Stimulated activated naive CD4-positive, alpha-beta T cell (primary cell): ENCODE measurements around the gene TSR2.

ENCODE experiments used
- DNase-seq, 6 experiments: peaks; one replicate each; lab custom pipeline; 2025; lab: John Stamatoyannopoulos, UW

The TSR2 gene

GRCh38 chrX:54439960-54440871, at the start of gene TSR2:
TSS of gene TSR2 (plus strand) at chrX:54440404. CDS start at chrX:54440422, 18 bp downstream.
- peak; percentile 64 to 75 (median 68) for DNase-seq

- DNase-seq: no peak
Measured at GRCh38 chrX:54397113-54397512, 43.1 kb upstream of the TSR2 start.

- DNase-seq: no peak
Measured at GRCh38 chrX:54407266-54407665, 32.9 kb upstream of the TSR2 start.

GRCh38 chrX:54411732-54412131, 28.5 kb upstream of the TSR2 start:
- no peak for DNase-seq

GRCh38 chrX:54413753-54414152, 26.5 kb upstream of the TSR2 start:
- DNase-seq: no peak

GRCh38 chrX:54415534-54416350, 24.5 kb upstream of the TSR2 start:
- no peak for DNase-seq

GRCh38 chrX:54416965-54417364, 23.2 kb upstream of the TSR2 start:
- DNase-seq: no peak

GRCh38 chrX:54419559-54420302, 20.5 kb upstream of the TSR2 start:
- DNase-seq: no peak

- DNase-seq: no peak
Measured at GRCh38 chrX:54422168-54422567, 18.0 kb upstream of the TSR2 start.

- no peak for DNase-seq
Measured at GRCh38 chrX:54423161-54423888, 16.9 kb upstream of the TSR2 start.

GRCh38 chrX:54427837-54428424, 12.3 kb upstream of the TSR2 start:
- DNase-seq: no peak

- no peak for DNase-seq
Measured at GRCh38 chrX:54430519-54430918, 9.7 kb upstream of the TSR2 start.

GRCh38 chrX:54435121-54435520, 5.1 kb upstream of the TSR2 start:
- no peak for DNase-seq

GRCh38 chrX:54442790-54443189, 2.6 kb downstream of the TSR2 start:
- no peak for DNase-seq

GRCh38 chrX:54444752-54445151, 4.5 kb downstream of the TSR2 start:
- no peak for DNase-seq

- DNase-seq: no peak
Measured at GRCh38 chrX:54446084-54446483, 5.9 kb downstream of the TSR2 start.

GRCh38 chrX:54447461-54447860, 7.3 kb downstream of the TSR2 start:
- no peak for DNase-seq

- no peak for DNase-seq
Measured at GRCh38 chrX:54449929-54450328, 9.7 kb downstream of the TSR2 start.

GRCh38 chrX:54452920-54453319, 12.7 kb downstream of the TSR2 start:
- DNase-seq: no peak

GRCh38 chrX:54470054-54470760, 30.0 kb downstream of the TSR2 start:
- DNase-seq: no peak
